ENCODE measurements around the gene GPR83. TPM values are rescaled to one million over a fixed set of nuclear protein-coding genes. Genes with fewer than 3 reads are reported as not detected.
"Not testable (repeated sequence)": the region's sequence is repeated elsewhere in the genome, so short reads cannot be mapped to it uniquely, and the experiment has no call there.

GPR83 gene
- total RNA-seq, 1 donor from 2014 or later: 0.09 TPM

- intact Hi-C loops (cut with micrococcal nuclease): not testable (repeated sequence)
Measured at GRCh38 chr11:94370576-94370975, 30.6 kb downstream of the GPR83 start.

GRCh38 chr11:94350850-94351563 lies 50.2 kb downstream of the GPR83 start:
- intact Hi-C loops (cut with micrococcal nuclease): not testable (repeated sequence)

GRCh38 chr11:94346311-94346710 lies 54.9 kb downstream of the GPR83 start:
- intact Hi-C loops (cut with micrococcal nuclease): not testable (repeated sequence)

DNA sequence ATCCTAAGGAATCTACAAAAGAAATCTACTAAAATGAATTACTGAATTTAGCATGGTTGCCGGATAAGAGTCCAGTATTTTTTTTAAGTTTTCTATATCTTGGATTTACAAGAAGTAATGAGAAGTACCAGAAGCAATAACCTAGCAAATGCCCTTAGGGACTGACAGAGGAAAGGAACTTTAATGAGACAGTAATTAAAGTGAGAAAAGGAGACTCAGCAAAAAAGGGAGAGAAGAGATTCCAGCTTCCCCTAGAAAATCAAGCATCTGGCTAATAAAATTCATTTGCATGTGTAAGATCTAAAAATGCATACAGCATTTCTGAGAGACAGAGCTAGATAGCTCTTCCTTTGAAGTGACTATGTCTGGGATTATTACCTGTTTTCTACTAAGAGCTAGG lies 57.7 kb downstream of the GPR83 start:
- intact Hi-C loops (cut with micrococcal nuclease): no loop called here

DNA sequence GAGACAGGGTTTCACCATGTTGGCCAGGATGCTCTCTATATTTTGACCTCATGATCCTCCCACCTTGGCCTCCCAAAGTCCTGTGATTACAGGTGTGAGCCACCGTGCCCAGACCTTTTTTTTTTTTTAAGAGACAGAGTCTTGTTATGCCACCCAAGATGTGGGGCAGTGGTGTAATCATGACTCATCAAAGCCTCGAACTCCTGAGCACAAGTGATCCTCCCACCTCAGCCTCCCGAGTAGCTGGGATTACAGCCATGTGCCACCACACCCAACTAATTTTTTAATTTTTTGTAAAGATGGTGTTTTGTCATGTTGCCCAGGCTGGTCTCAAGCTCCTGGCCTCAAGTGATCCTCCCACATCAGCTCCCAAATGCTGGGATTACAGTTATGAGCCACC lies 59.0 kb downstream of the GPR83 start:
- intact Hi-C loops (cut with micrococcal nuclease): no loop called here

- intact Hi-C loops (cut with micrococcal nuclease): no loop called here
Measured at GRCh38 chr11:94338651-94339050, 62.6 kb downstream of the GPR83 start.

- intact Hi-C loops (cut with micrococcal nuclease): no loop called here
Measured at GRCh38 chr11:94336033-94336432, 65.2 kb downstream of the GPR83 start.

DNA sequence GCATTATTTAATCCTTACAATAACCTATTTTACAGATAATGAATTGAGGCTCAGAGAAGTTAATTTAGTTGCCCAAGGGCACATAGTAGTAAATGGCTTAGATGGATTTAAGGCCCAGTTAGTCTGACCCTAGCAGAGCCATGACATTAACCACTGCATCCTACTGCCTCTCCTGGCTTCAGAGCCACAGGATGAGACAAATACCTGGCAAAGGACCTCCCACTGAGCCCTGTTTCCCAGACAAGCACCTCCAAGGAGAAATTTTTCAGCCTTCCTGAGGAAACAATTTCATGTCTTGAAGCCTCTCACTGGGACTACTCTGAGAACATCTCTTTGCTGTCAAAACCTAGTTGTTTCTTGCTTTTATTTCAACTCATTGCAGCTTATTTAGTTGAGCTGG lies 68.4 kb downstream of the GPR83 start:
- intact Hi-C loops (cut with micrococcal nuclease): no loop called here

DNA sequence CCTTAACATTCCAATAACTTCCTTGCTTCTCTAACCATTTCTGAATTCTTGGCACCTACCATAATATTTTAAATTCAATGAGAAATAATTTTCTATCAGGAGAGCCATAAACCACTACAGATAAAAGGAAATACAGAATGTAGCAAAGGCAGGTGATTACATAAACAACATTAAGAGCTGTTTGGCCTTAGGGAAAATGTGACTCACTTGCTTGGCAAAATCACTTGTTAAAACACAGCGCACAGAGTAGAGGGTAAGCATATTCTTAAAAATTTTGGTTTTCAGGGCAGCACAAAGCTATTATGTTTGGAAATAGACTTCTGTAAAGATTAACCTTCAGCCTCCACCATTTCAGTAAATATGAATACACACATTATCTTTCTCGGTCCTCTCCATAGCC lies 70.4 kb downstream of the GPR83 start:
- intact Hi-C loops (cut with micrococcal nuclease): no loop called here

DNA sequence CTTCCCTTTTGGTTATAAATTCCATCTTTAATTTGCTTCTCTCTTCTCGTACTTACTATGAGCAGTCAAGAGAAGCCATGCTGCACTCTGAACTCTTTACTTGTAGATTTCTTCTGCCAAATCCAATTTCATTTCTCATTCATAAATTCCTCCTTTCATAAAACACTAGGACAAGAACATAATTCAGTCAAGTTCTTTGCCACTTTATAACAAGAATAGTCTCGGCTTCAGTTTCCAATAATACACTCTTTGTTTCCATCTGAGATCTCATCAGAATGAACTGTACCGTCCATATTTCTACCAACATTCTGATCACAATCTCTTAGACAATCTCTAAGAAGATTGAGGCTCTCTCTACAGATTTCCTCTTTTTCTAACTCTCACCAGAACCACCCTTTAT lies 71.7 kb downstream of the GPR83 start:
- intact Hi-C loops (cut with micrococcal nuclease): no loop called here

DNA sequence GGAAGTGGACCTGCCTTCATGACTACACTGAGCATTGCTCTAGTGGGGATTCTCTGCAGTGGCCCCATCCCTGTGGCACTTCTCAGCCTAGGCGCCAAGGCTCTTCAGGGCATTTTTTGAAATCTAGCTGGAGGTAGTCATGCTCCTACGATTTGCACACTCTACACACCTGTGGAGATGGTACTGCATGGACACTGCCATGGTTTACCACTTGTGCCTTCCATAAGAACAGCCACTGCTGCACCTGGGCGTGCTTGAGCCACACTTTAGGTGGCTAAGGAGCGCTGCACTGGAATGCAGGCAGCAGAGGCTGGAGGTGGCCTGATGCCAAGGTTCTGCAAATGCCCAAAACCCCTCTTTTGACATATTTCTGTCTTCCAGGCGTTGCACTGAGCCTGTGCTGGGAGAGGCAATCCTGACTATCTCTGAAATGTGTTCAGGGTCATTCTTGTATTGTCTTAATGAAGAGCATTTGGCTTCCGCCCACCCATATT lies 72.6 kb downstream of the GPR83 start:
- intact Hi-C loops (cut with micrococcal nuclease): no loop called here

Other genes starting within 250 kb of the GPR83 start
- gene IZUMO1R, start 96.8 kb downstream of the GPR83 start, total RNA-seq: not detected in 2 replicates
- gene MRE11, start 92.4 kb upstream of the GPR83 start, total RNA-seq: 40.7 and 43.5 TPM in 2 replicates
- gene ANKRD49, start 92.6 kb upstream of the GPR83 start, total RNA-seq: 21.4 and 23.6 TPM in 2 replicates
- not detected in 2 replicates for gene C11orf97, start 111.0 kb upstream of the GPR83 start, total RNA-seq
- gene FUT4, start 142.5 kb upstream of the GPR83 start, total RNA-seq: 8.5 and 8.7 TPM in 2 replicates
- 0.61 and 1.0 TPM in 2 replicates for gene PIWIL4, start 165.9 kb upstream of the GPR83 start, total RNA-seq

All from T-helper 2 cell treated with Interferon-gamma antibody and Interleukin-4, amounts not matched to agents 100 ng/mL and 5 ng/mL, for 36 hours (primary cell).